DMS114 treated with DMSO at 0.1 percent for 48 hours (cell line): ENCODE measurements around the gene BHMT2.

ENCODE experiments used
- DNase-seq: peaks from one replicate; lab custom pipeline; 2025; ENCODE audit not compliant: unreplicated experiment; lab: John Stamatoyannopoulos, UW

BHMT2 gene

DNA sequence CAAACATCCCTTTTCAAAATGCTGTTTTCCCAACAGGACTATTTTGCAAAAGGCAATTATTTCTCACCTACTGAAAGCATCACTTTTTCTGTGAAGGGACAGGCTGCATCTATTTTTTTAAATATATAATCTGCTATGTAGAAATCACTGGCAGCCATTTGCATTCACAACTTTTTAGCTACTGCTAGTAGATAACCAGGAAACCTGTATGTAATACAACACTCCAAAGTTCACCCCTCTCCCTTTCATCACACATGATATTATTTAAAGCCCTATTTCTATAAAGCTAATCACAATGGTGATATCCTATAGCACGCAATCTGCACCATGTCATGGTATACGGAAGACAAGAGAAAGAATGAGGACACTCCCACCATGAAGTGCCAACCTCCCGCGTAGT is 9.9 kb upstream of the BHMT2 start:
- DNase-seq = no peak

DNA sequence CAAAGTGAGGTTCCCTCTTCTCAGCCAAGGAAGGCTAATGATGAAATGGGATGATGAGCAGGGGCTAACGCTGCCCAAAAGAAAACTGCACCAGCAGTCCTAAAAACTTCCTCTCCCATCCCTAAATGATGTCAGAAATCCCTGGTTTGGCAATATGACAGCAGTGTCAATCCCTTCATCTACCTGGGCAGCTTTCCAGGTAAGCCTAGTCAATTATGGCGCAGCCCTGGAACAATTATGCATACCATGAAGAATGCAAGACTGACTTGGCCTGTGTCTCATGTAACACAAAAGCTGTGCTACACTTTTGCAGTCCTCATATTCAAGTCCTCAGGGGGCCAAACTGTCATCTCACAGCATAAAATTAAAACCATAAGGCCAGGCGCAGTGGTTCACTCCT is 7.1 kb upstream of the BHMT2 start:
- DNase-seq = no peak

DNA sequence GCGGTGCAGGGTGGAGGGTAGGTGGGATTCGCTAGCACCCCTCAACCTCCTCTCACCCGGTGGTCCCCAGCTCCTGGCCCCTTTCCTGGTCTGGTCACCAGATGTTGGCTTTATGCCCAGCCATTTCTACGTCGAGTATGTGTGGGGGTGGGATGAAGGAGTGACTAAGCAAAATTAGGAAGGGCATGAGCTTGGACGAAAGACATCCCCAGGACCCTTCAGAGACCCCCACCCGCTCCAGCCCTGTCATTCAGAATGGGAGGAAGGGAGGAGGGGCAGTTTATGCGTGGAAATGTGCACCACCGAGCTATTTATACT is 742 bp downstream of the BHMT2 start:
- no peak for DNase-seq

DNA sequence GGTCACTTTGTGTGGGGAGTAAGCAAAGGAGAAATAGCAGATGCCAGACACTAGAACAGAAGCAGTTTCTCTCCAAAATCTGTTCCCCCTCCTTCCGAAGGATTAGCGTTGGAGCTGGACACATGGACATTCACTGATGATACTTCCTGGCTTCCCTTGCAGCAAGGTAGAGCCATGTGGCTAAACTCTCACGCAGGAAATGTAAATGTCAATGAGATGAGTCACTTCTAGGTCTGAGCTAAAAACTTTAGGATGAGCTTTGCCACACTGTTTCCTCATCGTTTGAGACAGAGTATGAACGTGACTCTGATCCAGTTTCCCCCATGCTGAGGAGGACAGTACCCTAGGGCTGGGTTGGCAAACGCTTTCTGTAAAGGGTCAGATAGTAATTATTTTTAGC is 5.1 kb downstream of the BHMT2 start:
- no peak for DNase-seq

DNA sequence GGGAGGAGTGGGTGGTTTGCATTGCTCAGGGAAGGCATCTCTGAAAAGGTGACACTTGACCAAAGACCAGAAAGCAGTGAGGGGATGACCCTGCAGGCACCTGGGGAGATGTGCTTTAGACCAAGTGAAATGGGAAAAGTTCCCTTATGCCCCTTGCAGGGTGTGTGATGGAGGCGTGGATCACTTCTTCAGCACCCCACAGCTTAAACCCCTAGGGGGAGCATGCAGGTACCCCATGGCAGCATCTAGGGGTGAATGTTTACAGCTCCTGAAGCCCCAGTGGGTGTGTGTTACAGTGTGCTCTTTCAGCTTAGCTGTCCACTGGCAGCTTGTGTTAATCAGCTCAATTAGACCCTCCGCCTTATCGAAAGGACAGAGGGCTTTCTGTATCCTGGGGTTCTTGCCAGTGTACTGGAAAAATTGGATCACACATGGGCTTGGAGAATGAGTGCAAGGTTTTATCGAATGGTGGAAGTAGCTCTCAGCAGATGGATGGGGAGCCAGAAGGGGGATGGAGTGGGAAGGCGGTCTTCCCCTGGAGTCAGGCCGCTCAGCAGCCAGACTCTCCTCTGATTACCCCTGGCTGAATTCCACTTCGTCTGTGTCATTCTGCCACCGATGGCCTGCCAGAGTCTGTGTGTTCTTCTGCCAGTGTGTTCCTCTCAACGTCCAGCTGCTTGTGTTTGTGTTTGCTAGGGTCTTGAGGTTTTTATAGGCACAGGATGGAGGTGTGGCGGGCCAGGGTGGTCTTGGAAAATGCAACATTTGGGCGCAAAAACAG is 6.3 kb downstream of the BHMT2 start:
- DNase-seq = no peak

DNA sequence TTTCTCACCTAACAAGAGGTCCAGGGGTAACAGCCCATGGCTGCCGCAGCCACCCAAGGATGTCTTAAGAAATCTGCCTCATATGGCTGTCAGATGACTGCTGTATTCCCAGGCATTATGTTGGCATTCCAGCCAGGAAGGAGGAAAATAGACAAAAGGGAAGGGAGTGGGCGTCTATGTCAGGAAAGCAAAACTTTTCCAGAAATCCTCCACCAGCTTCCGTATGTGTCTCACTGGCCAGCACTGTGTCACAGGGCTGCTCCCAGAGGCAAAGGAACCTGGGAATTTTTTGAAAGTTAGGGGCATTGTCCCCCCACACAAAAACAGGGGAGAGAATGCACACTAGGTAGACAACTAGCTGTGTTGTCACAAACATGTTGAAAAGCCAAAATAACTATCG is 7.3 kb downstream of the BHMT2 start:
- no peak for DNase-seq

DNA sequence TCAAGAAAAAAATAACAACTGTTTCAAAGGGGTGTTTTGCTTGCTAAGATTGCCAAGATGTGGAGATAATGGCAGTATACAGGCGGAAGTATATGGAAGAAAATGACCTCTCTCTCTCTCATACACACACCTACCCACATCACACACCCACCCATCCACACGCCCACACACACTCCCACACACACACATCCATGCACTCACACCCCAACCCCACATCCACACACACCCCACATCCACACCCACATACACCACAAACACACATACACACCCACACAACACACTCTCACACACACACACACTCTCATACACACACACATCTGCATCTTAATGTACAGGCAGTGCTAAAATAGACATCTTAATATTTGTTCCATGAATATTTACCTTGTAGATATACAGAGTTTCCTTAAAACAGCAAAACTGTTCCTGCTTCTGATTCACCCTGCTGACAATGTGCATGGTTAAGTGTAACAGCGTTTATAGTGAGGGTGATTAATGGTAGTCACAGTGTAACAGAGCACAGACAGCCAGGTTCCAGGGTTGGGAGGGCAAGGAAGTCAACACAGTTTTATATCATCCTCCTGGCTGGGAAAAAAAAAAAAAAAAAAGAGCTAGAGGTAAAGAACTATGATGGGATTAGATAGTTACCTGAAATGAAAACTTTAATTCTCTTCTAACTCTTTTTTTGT is 8.3 kb downstream of the BHMT2 start:
- no peak for DNase-seq

DNA sequence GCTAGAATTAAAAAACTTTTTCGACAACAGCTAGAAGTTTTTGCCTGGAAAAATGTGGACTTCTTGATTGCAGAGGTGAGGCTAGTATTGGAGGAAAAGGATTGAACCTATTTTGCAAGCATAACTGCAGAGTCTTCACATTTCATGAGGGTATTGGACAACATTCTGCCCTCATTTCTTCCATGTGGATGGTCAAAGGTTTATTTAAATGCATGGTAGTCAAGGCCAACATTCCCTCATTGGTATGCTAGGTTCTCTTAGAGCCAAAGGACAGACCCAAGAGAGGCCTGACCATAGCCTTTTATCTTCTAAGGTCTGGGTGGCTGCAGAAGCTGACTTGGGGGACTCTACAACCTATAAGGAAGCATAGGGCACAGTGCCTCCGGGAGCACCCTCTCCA is 11.2 kb downstream of the BHMT2 start:
- DNase-seq = no peak

DNA sequence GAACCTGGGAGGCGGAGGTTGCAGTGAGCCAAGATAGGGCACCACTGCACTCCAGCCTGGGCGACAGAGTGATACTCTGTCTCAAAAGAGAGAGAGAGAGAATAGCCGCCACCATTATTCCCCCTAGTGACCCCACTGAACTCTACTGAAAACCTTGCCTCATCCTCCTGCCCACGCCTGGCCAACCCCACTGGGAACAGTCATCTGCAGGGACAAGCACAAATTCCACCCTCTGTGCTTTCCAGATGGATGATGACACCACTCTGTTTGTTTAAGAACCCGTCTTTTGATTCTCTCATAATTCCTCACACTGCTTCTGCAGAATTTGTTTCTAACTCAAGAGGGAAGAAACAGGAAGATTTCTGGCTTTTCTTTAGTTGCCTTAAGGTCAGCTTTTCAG is 12.2 kb downstream of the BHMT2 start:
- no peak for DNase-seq

DNA sequence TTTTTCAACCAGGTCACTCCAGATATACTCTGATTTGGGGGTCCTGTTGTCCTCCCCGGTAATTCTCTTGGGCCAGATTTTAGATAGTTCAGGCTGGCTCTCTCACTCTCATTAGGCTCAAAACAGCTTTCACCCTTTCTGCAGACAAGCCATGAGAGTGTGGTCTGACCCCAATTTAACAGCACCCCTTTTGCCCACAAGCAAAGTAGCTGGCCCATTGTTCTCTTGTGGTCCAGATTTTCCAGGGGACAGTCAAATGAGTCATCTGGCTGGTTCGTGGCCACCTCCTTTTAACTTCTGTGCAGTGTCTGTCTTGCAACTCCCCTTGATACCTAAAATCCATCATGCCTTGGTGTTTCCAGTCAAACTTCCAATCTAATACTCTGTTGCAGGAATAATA is 16.5 kb downstream of the BHMT2 start:
- DNase-seq = no peak

DNA sequence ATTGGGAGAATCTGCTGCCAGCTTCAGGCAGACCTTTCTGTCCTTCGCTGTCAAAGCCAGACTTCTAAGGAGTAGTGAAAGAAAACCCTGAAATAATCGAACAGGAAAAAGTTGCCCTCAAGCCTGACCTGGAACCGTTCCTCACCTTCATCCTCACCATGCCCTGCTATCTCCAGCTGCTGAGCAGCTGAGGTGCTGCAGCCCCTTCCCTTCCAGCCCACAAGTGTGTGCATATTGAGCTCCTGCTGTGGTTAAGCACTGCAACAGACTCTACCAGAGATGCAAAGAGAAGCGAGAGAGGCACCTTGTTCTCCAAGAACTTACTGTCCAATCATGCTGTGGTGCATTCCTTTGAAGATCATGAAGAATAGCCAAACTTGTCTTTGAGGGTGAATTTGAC is 18.9 kb downstream of the BHMT2 start:
- DNase-seq = no peak

DNA sequence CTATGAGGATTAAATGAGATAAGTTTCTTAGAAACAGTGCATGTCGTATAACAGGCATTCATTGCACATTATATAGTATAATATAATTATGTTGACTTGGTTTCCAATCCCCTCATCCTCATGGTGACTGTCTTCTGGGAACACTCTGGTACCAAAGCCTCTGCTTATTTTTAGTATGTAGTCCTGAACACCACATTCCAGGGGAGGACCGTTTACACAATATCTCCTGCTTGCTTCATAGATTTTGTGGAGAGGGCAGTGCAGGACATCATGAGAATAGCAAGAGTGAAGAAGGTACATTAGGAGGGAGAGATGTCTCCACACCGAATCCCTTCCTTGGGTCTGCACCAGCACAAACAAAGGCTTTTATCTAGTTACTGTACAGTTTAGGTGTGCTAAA is 21.5 kb downstream of the BHMT2 start:
- no peak for DNase-seq

DNA sequence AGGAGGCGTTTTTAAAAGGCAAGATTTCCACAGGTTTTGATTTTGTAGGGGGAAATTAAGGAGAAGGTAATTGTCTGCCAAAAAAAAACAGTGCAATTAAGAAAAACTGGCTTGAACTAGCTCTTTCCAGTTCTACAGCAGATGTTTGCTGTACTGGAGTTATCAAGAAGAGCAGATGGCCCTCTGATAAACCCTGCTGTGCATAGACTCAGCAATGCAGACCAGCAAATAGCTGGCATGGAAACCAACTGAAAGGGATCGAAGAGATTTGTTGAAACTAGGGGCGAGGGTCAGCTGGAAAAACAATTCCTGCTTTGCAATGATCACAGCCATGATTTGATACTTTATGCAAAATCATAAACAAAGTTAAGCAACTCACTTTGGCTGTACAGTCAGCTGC is 24.2 kb downstream of the BHMT2 start:
- DNase-seq = no peak

DNA sequence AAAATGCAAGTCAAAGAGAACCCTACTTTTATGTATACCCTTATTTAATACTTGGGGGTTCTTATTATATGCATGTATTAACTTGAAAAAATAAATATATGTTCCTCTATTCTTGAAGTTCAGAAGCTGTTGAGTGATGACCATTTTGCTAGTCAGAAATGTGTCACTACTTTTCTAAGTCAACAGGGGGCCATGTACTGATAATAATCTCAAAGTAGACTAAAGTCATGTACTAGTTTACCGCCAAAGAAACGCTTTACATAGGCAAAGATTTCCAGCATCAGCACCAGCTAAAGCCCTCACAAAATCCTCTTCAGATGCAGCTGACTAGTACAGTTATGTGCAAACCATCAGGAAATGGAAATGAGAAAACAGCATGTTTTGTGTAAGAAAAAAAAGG is 36.3 kb downstream of the BHMT2 start:
- DNase-seq = no peak

DNA sequence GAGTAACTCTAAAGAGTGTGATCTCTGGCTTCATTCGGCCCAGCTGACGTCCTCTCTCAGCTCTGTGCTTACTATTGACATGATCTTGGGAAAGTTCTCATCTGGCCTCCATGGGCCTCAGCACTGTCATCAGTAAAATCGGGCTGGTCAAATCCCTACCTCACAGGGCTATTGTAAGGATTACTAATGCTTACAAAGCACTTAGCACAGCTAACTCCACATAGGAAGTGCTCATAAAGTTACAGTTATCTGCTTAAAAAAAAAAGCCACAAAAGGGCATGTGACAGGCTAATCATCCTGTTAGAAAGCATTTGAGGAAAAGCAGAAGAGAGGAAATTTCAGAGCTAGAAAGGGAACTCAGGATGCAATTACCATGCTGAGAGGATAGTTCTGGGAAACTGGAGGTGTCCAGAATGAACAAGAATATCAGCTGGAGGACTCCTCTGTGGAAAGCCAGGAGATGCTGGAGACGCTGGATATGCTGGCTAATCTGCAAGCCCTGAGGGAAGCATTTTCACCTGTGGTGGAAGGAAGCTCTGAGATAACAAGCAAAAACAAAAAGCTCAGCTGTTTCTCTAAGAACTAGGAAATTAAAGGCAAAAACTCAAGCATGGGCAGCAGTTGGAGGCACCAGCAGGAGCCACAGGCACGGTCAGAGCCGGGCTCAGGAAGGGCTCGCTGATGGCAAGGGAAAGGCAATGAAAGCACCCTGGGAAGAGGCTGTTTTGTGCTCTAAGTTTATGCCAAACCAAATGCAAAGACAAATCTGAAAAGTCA is 37.6 kb downstream of the BHMT2 start:
- no peak for DNase-seq

DNA sequence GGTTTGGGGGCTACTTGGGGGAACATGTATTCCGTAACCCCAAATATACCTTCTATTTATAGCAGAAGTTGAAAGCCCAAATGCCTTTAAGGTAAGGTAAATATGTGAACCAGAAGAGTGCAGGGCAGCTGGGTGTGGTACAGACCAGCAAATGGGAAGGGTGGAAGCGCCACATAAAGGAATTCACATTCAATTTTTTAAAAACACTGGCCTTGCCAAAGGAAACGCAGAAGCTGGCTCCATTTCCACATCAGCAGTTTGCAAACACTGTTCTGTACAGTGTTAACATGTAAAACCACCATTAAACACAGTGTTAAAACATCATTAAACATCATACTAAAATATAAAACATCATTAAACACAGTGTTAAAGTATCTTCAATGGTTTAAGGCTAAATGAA is 38.5 kb downstream of the BHMT2 start:
- DNase-seq = no peak

DNA sequence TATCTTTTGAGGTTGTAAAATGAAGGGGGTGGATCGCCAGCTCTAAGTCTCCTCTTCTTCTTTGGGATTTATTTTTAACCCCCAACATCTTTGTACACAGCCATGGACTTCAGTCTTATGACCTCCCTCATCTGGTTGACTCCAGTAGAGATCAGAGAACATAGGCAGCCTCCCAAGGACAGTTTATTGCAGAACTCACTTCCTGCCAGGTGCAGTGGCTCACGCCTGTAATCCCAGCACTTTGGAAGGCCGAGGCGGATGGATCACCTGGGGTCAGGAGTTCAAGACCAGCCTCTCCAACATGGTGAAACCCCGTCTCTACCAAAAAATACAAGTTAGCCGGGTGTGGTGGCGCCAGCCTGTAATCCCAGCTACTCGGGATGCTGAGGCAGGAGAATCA is 39.2 kb downstream of the BHMT2 start:
- no peak for DNase-seq

DNA sequence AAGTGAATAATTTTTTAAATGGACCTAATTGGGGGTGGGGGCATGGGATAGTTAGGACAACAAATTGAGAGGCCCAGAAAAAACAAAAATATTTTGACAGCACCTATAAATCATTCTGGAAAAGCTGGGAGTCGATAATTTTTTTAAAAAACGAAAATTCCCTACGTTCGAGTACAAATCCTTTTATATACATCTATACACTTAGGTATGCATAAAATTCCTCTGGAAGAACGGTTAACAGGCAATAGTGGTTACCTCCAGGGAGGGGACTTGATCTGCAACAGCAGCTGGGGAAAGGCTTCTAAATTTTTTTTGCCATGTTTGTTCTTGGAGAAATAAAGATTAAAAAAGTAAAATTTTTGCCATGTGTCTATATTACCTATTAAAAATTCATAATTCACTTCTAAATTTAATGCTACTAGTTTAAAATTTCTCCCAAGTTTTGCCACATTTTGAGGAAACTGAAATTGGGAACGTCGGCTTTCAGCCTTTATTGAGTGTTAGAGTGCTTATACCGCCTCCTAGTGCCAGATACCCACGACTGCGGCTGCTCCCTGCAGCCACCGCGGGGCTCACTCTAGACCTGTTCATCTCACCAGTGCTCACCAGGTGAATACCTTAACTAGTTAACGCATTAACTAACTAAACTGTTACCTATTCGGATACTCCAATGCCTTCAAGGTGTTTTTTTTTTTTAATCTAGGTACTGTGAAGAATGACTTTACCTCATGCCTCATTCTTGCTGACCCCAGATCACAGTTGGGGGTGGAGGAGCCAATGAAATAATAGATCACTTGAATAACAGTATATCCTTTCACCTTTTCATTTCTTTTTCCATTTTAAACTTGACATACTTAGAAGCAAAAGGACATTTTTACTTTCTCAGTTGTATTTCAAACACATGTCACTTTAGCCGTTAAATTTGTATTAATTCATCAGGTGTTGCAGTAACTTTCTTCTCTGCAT is 40.2 kb downstream of the BHMT2 start:
- no peak for DNase-seq

DNA sequence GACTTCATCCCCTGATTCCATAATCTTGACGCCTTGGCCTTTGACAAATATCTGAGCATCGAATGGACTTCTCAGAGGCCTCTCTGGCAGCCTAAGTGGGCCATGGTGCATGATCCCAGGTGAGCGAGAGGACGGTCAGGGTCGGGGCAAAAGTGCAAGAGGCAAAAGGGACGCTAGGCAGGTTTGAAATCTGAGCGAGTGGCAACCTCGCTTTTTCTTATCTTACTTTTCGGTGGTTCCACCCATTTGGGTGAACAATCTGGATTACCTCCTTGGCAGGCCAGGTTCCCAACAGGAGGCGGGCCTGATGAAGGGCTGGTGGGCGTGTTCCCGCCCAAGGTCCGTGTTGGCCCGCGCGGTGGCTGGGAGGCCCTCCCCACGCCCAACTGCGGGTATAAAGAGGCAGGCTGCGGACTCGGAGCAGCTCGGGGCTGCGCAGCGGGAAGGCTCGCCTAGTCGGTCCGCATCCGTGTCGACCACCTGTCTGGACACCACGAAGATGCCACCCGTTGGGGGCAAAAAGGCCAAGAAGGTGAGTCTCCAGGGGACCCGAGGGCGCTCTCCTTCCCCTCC is 41.9 kb downstream of the BHMT2 start, which contains the start of gene BHMT:
TSS of gene BHMT (plus strand) at position 423 of the 573 bp plus-strand sequence. CDS start at position 500, 77 bp downstream.
- DNase-seq = no peak

DNA sequence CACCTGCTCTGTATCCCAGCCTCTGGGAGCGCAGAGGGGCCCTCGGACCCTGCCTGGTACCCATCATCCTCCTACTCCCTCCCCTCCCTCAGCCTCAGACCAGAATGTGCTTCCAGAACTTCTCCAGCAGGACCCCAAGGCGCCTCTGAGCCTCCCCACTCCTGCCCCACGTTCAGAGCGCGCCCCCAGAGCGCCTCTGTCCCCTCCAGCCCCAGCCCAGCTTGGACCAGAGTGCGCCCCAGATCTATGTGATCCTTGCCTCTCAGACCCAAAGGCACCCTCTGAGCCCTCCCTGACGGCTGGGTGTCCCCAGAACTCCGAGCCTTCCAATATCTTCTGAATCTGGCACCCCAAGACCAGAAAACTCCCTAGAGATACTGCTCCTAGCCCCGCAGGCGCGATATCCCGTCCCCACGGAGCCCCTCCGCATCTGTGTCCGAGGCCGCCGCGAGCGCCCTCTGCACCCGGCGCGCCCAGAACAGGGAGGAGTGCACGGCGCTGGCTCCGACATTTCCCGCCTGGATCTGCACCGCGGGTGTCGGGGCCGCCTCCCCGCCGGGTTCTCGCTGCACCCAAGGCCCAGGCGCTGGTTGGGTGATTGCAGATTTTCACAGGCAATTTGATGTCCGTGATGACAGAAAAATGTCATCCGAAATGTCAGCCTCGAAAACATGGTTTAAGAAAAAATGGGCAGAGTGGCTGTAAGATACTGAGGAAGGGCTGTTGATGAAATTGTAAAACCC is 42.6 kb downstream of the BHMT2 start:
- no peak for DNase-seq
